HuH-7 (cell line): ENCODE results near the gene OGFR.

Experiments
- DNase-seq: peaks from one replicate; pipeline ENCODE4 v3.0.0; 2011; ENCODE audit warnings: low spot score

OGFR gene

GRCh38 chr20:62861726-62862336, 57.2 kb downstream of the OGFR start, which contains the start of gene TCFL5:
Gene TCFL5, minus strand, starts transcription at chr20:62861822. Its CDS starts 152 bp downstream, at chr20:62861670.
- peak; percentile 89 for DNase-seq
